HCT116 (cell line): ENCODE results near the gene INS. TPM values are rescaled to one million over a fixed set of nuclear protein-coding genes. Genes with fewer than 3 reads are reported as not detected.

Source experiments
- ATAC-seq: fragments of 200-7000 bp; cut with Tn5 transposase; 2 replicates; pipeline ENCODE4 v1.9.1; 2020; ENCODE audit warnings: mild to moderate bottlenecking, moderate library complexity
- BruUV-seq: library from RNA; stranded (reverse); fragments of 400-500 nt; replicated peaks from 2 replicates; lab custom pipeline; 2021; lab: Mats Ljungman, UMichigan
- CTCF ChIA-PET: fragments of 300-600 bp; sonication (Branson Sonifier 250); formaldehyde crosslinking; loops from one replicate; lab custom pipeline; 2021; ENCODE audit warnings: antibody characterized with exemption; lab: Charles Lee
- POLR2A ChIA-PET: fragments of 300-600, 350-600 bp; sonication (Branson Sonifier 250); formaldehyde crosslinking; loops from one replicate; lab custom pipeline; 2021; ENCODE audit warnings: antibody characterized with exemption; lab: Charles Lee
- RAD21 ChIA-PET, 2 experiments: fragments of 300-600 bp; sonication (Branson Sonifier 250); formaldehyde crosslinking; loops; one replicate each; lab custom pipeline; 2023; ENCODE audit warnings: low total read pairs in 2 of 2; ENCODE audit not compliant: uncharacterized antibody in 2 of 2, unreplicated experiment in 2 of 2, low non-redundant PET in 1 of 2; lab: Charles Lee
- DNase-seq: peaks from one replicate; pipeline ENCODE4 v3.0.0-alpha.2; 2010; ENCODE audit warnings: low read depth, low spot score
- H2AFZ ChIP-seq: fragments of 200-600 bp; shearing (Covaris generic), sonication (generic); 2 replicates; pipeline ENCODE4 v1.6.1; 2017; ENCODE audit warnings: low read depth, mixed run types, mixed read lengths, antibody characterized with exemption, low read length; ENCODE audit not compliant: poor library complexity, severe bottlenecking
- H3K27ac ChIP-seq: 2 replicates; pipeline ENCODE4 v1.5.1; 2012; ENCODE audit warnings: low read depth, low read length
- H3K27me3 ChIP-seq: fragments of 200-600 bp; sonication (generic); 2 replicates; pipeline ENCODE4 v1.6.1; 2016; ENCODE audit warnings: mixed run types, low read length, mixed read lengths; ENCODE audit not compliant: insufficient read depth
- H3K36me3 ChIP-seq, 2 experiments: fragments of 200-500 bp in 1 of 2; fragments of 200-600 bp in 1 of 2; sonication (Bioruptor generic) in 1 of 2; sonication (generic) in 1 of 2; 2 replicates each; pipeline versions ENCODE4 v1.5.1 to v1.6.1; 2014 to 2016; ENCODE audit warnings: low read length in 2 of 2, inconsistent platforms in 1 of 2, mixed read lengths in 1 of 2, mixed run types in 1 of 2; ENCODE audit not compliant: insufficient read depth in 2 of 2, control insufficient read depth in 1 of 2
- H3K4me1 ChIP-seq, 2 experiments: fragments of 200-600 bp in 1 of 2; sonication (generic) in 1 of 2; 2 replicates each; pipeline versions ENCODE4 v1.5.1 to v1.6.1; 2012 to 2017; ENCODE audit warnings: low read length in 2 of 2, inconsistent platforms in 1 of 2, mild to moderate bottlenecking in 1 of 2, mixed read lengths in 1 of 2, mixed run types in 1 of 2, moderate library complexity in 1 of 2; ENCODE audit not compliant: insufficient read depth in 2 of 2, control insufficient read depth in 1 of 2
- H3K4me2 ChIP-seq: fragments of 200-600 bp; sonication (generic); 2 replicates; pipeline ENCODE4 v1.6.1; 2017; ENCODE audit warnings: mixed run types, low read length, mixed read lengths
- H3K4me3 ChIP-seq, 2 experiments: fragments of 200-600 bp in 1 of 2; sonication (generic) in 1 of 2; replicated peaks in 1 of 2; 2 replicates each; pipeline ENCODE4 v1.5.1; 2011 to 2016; ENCODE audit warnings: low read length in 2 of 2, control low read depth in 1 of 2, low read depth in 1 of 2, mild to moderate bottlenecking in 1 of 2, mixed read lengths in 1 of 2, mixed run types in 1 of 2
- H3K79me2 ChIP-seq: fragments of 200-600 bp; sonication (generic); 2 replicates; pipeline ENCODE4 v1.6.1; 2017; ENCODE audit warnings: mild to moderate bottlenecking, mixed run types, low read length, moderate library complexity, mixed read lengths; ENCODE audit not compliant: insufficient read depth
- H3K9ac ChIP-seq: fragments of 200-600 bp; sonication (generic); 2 replicates; pipeline ENCODE4 v1.6.1; 2016; ENCODE audit warnings: low read length, mixed read lengths
- H3K9me2 ChIP-seq: fragments of 200-600 bp; sonication (generic), shearing (Covaris generic); 2 replicates; pipeline ENCODE4 v1.6.1; 2017; ENCODE audit warnings: mixed run types, mild to moderate bottlenecking, moderate library complexity; ENCODE audit not compliant: insufficient read depth
- H3K9me3 ChIP-seq, 2 experiments: fragments of 200-500 bp in 1 of 2; fragments of 200-600 bp in 1 of 2; sonication (Bioruptor generic) in 1 of 2; sonication (generic) in 1 of 2; 2 replicates each; pipeline ENCODE4 v1.6.1; 2014 to 2017; ENCODE audit warnings: low read length in 2 of 2, mixed read lengths in 2 of 2, inconsistent platforms in 1 of 2, low read depth in 1 of 2, mild to moderate bottlenecking in 1 of 2, mixed run types in 1 of 2, moderate library complexity in 1 of 2; ENCODE audit not compliant: control insufficient read depth in 1 of 2, insufficient read depth in 1 of 2
- H4K20me1 ChIP-seq: fragments of 200-600 bp; sonication (generic), shearing (Covaris generic); 2 replicates; pipeline ENCODE4 v1.6.1; 2017; ENCODE audit warnings: mixed run types, mild to moderate bottlenecking, moderate library complexity; ENCODE audit not compliant: insufficient read depth
- CEBPB ChIP-seq: IDR thresholded peaks from 2 replicates; pipeline ENCODE4 v1.6.1; 2012; ENCODE audit warnings: low read depth
- CTCF ChIP-seq, 3 experiments: fragments of 200-600 bp in 1 of 3; sonication (generic) in 1 of 3; IDR thresholded peaks in 2 of 3; conservative IDR thresholded peaks in 1 of 3; 2 replicates each; pipeline ENCODE4 v1.5.1; 2012 to 2017; ENCODE audit warnings: low read depth in 2 of 3, low read length in 2 of 3, antibody characterized with exemption in 1 of 3, borderline replicate concordance in 1 of 3, control low read depth in 1 of 3, mild to moderate bottlenecking in 1 of 3, mixed read lengths in 1 of 3, mixed run types in 1 of 3, moderate library complexity in 1 of 3; ENCODE audit not compliant: insufficient read depth in 1 of 3
- EGR1 ChIP-seq: IDR thresholded peaks from 2 replicates; pipeline ENCODE4 v1.6.1; 2012; ENCODE audit warnings: low read depth
- ELF1 ChIP-seq: IDR thresholded peaks from 2 replicates; pipeline ENCODE4 v1.6.1; 2012; ENCODE audit warnings: low read depth, borderline replicate concordance
- EZH2phosphoT487 ChIP-seq: fragments of 200-600 bp; IDR thresholded peaks from 2 replicates; pipeline ENCODE4 v1.6.1; 2018; ENCODE audit warnings: antibody characterized with exemption, borderline replicate concordance
- POLR2A ChIP-seq: IDR thresholded peaks from 2 replicates; pipeline ENCODE4 v1.7.0; 2011; ENCODE audit warnings: borderline replicate concordance; ENCODE audit not compliant: insufficient read depth, insufficient read length; ENCODE audit errors: extremely low read depth
- POLR2AphosphoS5 ChIP-seq: IDR thresholded peaks from 2 replicates; pipeline ENCODE4 v1.6.1; 2011; ENCODE audit warnings: mild to moderate bottlenecking, low read depth, low read length, moderate library complexity
- RAD21 ChIP-seq: IDR thresholded peaks from 2 replicates; pipeline ENCODE4 v1.6.1; 2012; ENCODE audit warnings: low read depth, mild to moderate bottlenecking
- SP1 ChIP-seq: IDR thresholded peaks from 2 replicates; pipeline ENCODE4 v1.6.1; 2012; ENCODE audit warnings: low read depth
- SRF ChIP-seq: IDR thresholded peaks from 2 replicates; pipeline ENCODE4 v1.6.1; 2012; ENCODE audit warnings: low read depth
- ZNF274 ChIP-seq: fragments of 200-500 bp; sonication (Bioruptor generic); IDR thresholded peaks from 2 replicates; pipeline ENCODE4 v1.6.1; 2014; ENCODE audit warnings: mild to moderate bottlenecking, low read depth, low read length, inconsistent platforms
- intact Hi-C: fragments of 100-400 bp; cut with micrococcal nuclease; formaldehyde crosslinking; loops from 2 replicates; pipeline ENCODE4 v1.10.0; 2022
- total RNA-seq: library from RNA; stranded (reverse); gene quantifications from one replicate; pipeline ENCODE4 v1.2.1, GENCODE V29; 2021; ENCODE audit not compliant: unreplicated experiment
- TF ChIP-seq, protein P1 (sequence below): IDR thresholded peaks from 2 replicates; pipeline ENCODE4 v1.6.1; 2012
- TF ChIP-seq, protein P2 (sequence below): IDR thresholded peaks from 2 replicates; pipeline ENCODE4 v1.6.1; 2012; ENCODE audit warnings: low read depth

Gene INS
- total RNA-seq, 1 experiment from 2014 or later: 0.44 TPM

GRCh38 chr11:2205981-2206690 lies 45.1 kb upstream of the INS start (continued):
- TF ChIP-seq, protein P1, sequence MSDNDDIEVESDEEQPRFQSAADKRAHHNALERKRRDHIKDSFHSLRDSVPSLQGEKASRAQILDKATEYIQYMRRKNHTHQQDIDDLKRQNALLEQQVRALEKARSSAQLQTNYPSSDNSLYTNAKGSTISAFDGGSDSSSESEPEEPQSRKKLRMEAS: no peak
- TF ChIP-seq EZH2phosphoT487 (no peak), POLR2AphosphoS5 (no peak), ELF1 (no peak), SRF (no peak), SP1 (no peak), CEBPB (no peak), RAD21 (no peak), POLR2A (no peak), ZNF274 (no peak)
- TF ChIP-seq, protein P2, sequence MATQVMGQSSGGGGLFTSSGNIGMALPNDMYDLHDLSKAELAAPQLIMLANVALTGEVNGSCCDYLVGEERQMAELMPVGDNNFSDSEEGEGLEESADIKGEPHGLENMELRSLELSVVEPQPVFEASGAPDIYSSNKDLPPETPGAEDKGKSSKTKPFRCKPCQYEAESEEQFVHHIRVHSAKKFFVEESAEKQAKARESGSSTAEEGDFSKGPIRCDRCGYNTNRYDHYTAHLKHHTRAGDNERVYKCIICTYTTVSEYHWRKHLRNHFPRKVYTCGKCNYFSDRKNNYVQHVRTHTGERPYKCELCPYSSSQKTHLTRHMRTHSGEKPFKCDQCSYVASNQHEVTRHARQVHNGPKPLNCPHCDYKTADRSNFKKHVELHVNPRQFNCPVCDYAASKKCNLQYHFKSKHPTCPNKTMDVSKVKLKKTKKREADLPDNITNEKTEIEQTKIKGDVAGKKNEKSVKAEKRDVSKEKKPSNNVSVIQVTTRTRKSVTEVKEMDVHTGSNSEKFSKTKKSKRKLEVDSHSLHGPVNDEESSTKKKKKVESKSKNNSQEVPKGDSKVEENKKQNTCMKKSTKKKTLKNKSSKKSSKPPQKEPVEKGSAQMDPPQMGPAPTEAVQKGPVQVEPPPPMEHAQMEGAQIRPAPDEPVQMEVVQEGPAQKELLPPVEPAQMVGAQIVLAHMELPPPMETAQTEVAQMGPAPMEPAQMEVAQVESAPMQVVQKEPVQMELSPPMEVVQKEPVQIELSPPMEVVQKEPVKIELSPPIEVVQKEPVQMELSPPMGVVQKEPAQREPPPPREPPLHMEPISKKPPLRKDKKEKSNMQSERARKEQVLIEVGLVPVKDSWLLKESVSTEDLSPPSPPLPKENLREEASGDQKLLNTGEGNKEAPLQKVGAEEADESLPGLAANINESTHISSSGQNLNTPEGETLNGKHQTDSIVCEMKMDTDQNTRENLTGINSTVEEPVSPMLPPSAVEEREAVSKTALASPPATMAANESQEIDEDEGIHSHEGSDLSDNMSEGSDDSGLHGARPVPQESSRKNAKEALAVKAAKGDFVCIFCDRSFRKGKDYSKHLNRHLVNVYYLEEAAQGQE: no peak

GRCh38 chr11:2205214-2205720 lies 44.3 kb upstream of the INS start:
- CTCF ChIA-PET: no interaction called here
- no peaks in the 10 kb centered on the region for H4K20me1 ChIP-seq
- BruUV-seq: no TSS peak
- no peak for ATAC-seq
- intact Hi-C loops: no loop called here
- H3K9ac ChIP-seq: no peak overlapping the region
- no peak overlapping the region for H3K4me2 ChIP-seq
- TF ChIP-seq SRF (no peak), EGR1 (no peak), SP1 (no peak), CTCF (IDR thresholded peaks at IDR 0.05 in 2 of 3, conservative IDR thresholded peaks at IDR 0.05 in 1 of 3; ENCODE audit: borderline replicate concordance in 1 of 3, insufficient read depth in 1 of 3, low read depth in 2 of 3, low read length in 2 of 3) (no peak), POLR2AphosphoS5 (no peak), POLR2A (no peak)
- TF ChIP-seq, protein P2: no peak
- TF ChIP-seq, protein P1: no peak
- TF ChIP-seq, all 23 proteins: peak for 0
- no peak for DNase-seq
- no peak overlapping the region for H3K27ac ChIP-seq
- no peaks in the 10 kb centered on the region for H3K79me2 ChIP-seq
- POLR2A ChIA-PET: no interaction called here
- H3K27me3 ChIP-seq: no peaks in the 10 kb centered on the region
- no peak overlapping the region for H2AFZ ChIP-seq
- H3K9me3 ChIP-seq: no peaks in the 10 kb centered on the region
- no peak overlapping the region for H3K4me3 ChIP-seq
- H3K9me2 ChIP-seq: no peaks in the 10 kb centered on the region
- H3K4me1 ChIP-seq: peaks cover 21 to 28% of the 10 kb centered on the region in 2 experiments
- H3K36me3 ChIP-seq: no peaks in the 10 kb centered on the region
- RAD21 ChIA-PET: no interaction called here
